IMR-90 (cell line): ENCODE results near the gene MPPED1. TPM values are rescaled to one million over a fixed set of nuclear protein-coding genes. Genes with fewer than 3 reads are reported as not detected.

Experiments used
- ATAC-seq: fragments of 200-7000 bp; cut with Tn5 transposase; 2 replicates; pipeline ENCODE4 v1.9.1; 2020; ENCODE audit warnings: low read depth, mild to moderate bottlenecking, moderate library complexity
- BruUV-seq: library from RNA; stranded (reverse); fragments of 400-500 nt; replicated peaks from 2 replicates; lab custom pipeline; 2021; lab: Mats Ljungman, UMichigan
- CTCF ChIA-PET: fragments of 300-600 bp; formaldehyde crosslinking; extraction: SDS; loops from one replicate; lab custom pipeline; 2021; ENCODE audit warnings: antibody characterized with exemption; lab: Yijun Ruan, JAX
- POLR2A ChIA-PET: fragments of 300-600 bp; sonication (Branson Sonifier 250); formaldehyde crosslinking; loops from one replicate; lab custom pipeline; 2022; ENCODE audit warnings: antibody characterized with exemption; ENCODE audit not compliant: unreplicated experiment; lab: Charles Lee
- DNase-seq: peaks from one replicate; pipeline ENCODE4 v3.0.0; 2013
- H2AFZ ChIP-seq: replicated peaks from 2 replicates; pipeline ENCODE3; 2013; ENCODE audit warnings: low read length, mild to moderate bottlenecking; ENCODE audit not compliant: poor library complexity
- H2AK5ac ChIP-seq: 2 replicates; pipeline ENCODE4 v1.6.1; 2013; ENCODE audit warnings: low read depth, low read length, inconsistent platforms
- H2AK9ac ChIP-seq: replicated peaks from 2 replicates; pipeline ENCODE3; 2013; ENCODE audit warnings: mild to moderate bottlenecking, low read depth, low read length, moderate library complexity; ENCODE audit not compliant: poor library complexity
- H2BK120ac ChIP-seq: 2 replicates; pipeline ENCODE4 v1.6.1; 2013; ENCODE audit warnings: low read depth, low read length, inconsistent platforms
- H2BK15ac ChIP-seq: 3 replicates; pipeline ENCODE4 v1.6.1; 2013; ENCODE audit warnings: low read depth, low read length, inconsistent platforms
- H2BK20ac ChIP-seq: 2 replicates; pipeline ENCODE4 v1.6.1; 2013; ENCODE audit warnings: low read depth, mild to moderate bottlenecking, inconsistent platforms, low read length, moderate library complexity
- H2BK5ac ChIP-seq: 2 replicates; pipeline ENCODE4 v1.6.1; 2013; ENCODE audit warnings: mild to moderate bottlenecking, low read depth, low read length, inconsistent platforms; ENCODE audit not compliant: poor library complexity, severe bottlenecking
- H3K14ac ChIP-seq: replicated peaks from 2 replicates; pipeline ENCODE4 v1.6.1; 2013; ENCODE audit warnings: low read depth, low read length, inconsistent platforms
- H3K18ac ChIP-seq: 2 replicates; pipeline ENCODE4 v1.6.1; 2013; ENCODE audit warnings: low read depth, low read length, control low read depth
- H3K23ac ChIP-seq: 2 replicates; pipeline ENCODE4 v1.6.1; 2013; ENCODE audit warnings: low read depth, low read length, inconsistent platforms
- H3K27ac ChIP-seq: 2 replicates; pipeline ENCODE4 v1.5.1; 2013; ENCODE audit warnings: mild to moderate bottlenecking, control low read depth, low read length; ENCODE audit not compliant: insufficient read depth
- H3K27me3 ChIP-seq: 2 replicates; pipeline ENCODE4 v1.6.1; 2013; ENCODE audit warnings: low read length; ENCODE audit not compliant: control insufficient read depth, insufficient read depth
- H3K36me3 ChIP-seq: 2 replicates; pipeline ENCODE4 v1.6.1; 2013; ENCODE audit warnings: low read length, mixed read lengths; ENCODE audit not compliant: control insufficient read depth, insufficient read depth
- H3K4ac ChIP-seq: 2 replicates; pipeline ENCODE4 v1.6.1; 2013; ENCODE audit warnings: low read depth, low read length, inconsistent platforms
- H3K4me1 ChIP-seq: 2 replicates; pipeline ENCODE4 v1.6.1; 2013; ENCODE audit warnings: low read length, mixed read lengths; ENCODE audit not compliant: control insufficient read depth, insufficient read depth
- H3K4me2 ChIP-seq: 2 replicates; pipeline ENCODE4 v1.6.1; 2013; ENCODE audit warnings: low read depth, mild to moderate bottlenecking, control low read depth, low read length, moderate library complexity
- H3K4me3 ChIP-seq: 2 replicates; pipeline ENCODE4 v1.5.1; 2013; ENCODE audit warnings: low read depth, mild to moderate bottlenecking, control low read depth, low read length, moderate library complexity; ENCODE audit not compliant: insufficient read depth
- H3K56ac ChIP-seq: 2 replicates; pipeline ENCODE4 v1.6.1; 2013; ENCODE audit warnings: low read length, inconsistent platforms; ENCODE audit not compliant: insufficient read depth; ENCODE audit errors: extremely low read depth
- H3K79me1 ChIP-seq, 2 experiments: 2 replicates each; pipeline ENCODE4 v1.6.1; 2013; ENCODE audit warnings: low read length in 2 of 2, inconsistent platforms in 1 of 2, low read depth in 1 of 2
- H3K9ac ChIP-seq: 2 replicates; pipeline ENCODE4 v1.6.1; 2013; ENCODE audit warnings: low read depth, low read length, control low read depth
- H3K9me1 ChIP-seq: 2 replicates; pipeline ENCODE4 v1.6.1; 2013; ENCODE audit warnings: low read length, inconsistent platforms; ENCODE audit not compliant: insufficient read depth
- H3K9me3 ChIP-seq: 2 replicates; pipeline ENCODE4 v1.6.1; 2013; ENCODE audit warnings: low read length; ENCODE audit not compliant: control insufficient read depth, insufficient read depth
- H4K20me1 ChIP-seq: 2 replicates; pipeline ENCODE4 v1.6.1; 2013; ENCODE audit warnings: low read length, inconsistent platforms; ENCODE audit not compliant: insufficient read depth
- H4K5ac ChIP-seq: 2 replicates; pipeline ENCODE4 v1.6.1; 2013; ENCODE audit warnings: mild to moderate bottlenecking, low read depth, low read length, control low read depth
- H4K8ac ChIP-seq, 2 experiments: 2 replicates each; pipeline ENCODE4 v1.6.1; 2013; ENCODE audit warnings: low read depth in 2 of 2, low read length in 2 of 2, control low read depth in 1 of 2, inconsistent platforms in 1 of 2
- H4K91ac ChIP-seq: 2 replicates; pipeline ENCODE4 v1.6.1; 2013; ENCODE audit warnings: low read depth, low read length, inconsistent platforms; ENCODE audit not compliant: insufficient read depth
- BHLHE40 ChIP-seq: fragments of 150-350 bp; IDR thresholded peaks from 2 replicates; pipeline ENCODE4 v1.6.1; 2016; ENCODE audit warnings: mild to moderate bottlenecking, low read depth, low read length
- CEBPB ChIP-seq: IDR thresholded peaks from 2 replicates; pipeline ENCODE4 v1.6.1; 2012; ENCODE audit warnings: low read depth, low read length, improper control_type of control experiment
- CHD1 ChIP-seq: IDR thresholded peaks from 2 replicates; pipeline ENCODE4 v1.6.1; 2012; ENCODE audit warnings: low read depth, low read length, improper control_type of control experiment
- CTCF ChIP-seq: conservative IDR thresholded peaks from 2 replicates; pipeline ENCODE4 v1.5.1; 2012; ENCODE audit warnings: mild to moderate bottlenecking, low read depth, low read length, improper control_type of control experiment
- ELK1 ChIP-seq: fragments of 150-350 bp; IDR thresholded peaks from 2 replicates; pipeline ENCODE4 v1.6.1; 2016; ENCODE audit warnings: low read depth, mild to moderate bottlenecking, low read length, moderate library complexity, borderline replicate concordance
- FOS ChIP-seq: fragments of 150-350 bp; IDR thresholded peaks from 2 replicates; pipeline ENCODE4 v1.6.1; 2016; ENCODE audit warnings: low read depth, low read length
- MAFK ChIP-seq: IDR thresholded peaks from 2 replicates; pipeline ENCODE4 v1.6.1; 2012; ENCODE audit warnings: low read depth, low read length, improper control_type of control experiment
- MAZ ChIP-seq: IDR thresholded peaks from 2 replicates; pipeline ENCODE4 v1.6.1; 2012; ENCODE audit warnings: low read depth, mild to moderate bottlenecking, low read length, improper control_type of control experiment, moderate library complexity, borderline replicate concordance
- MXI1 ChIP-seq: IDR thresholded peaks from 2 replicates; pipeline ENCODE4 v1.6.1; 2012; ENCODE audit warnings: low read depth, mild to moderate bottlenecking, low read length, moderate library complexity, borderline replicate concordance
- NFE2L2 ChIP-seq: fragments of 150-350 bp; IDR thresholded peaks from 2 replicates; pipeline ENCODE4 v1.6.1; 2016; ENCODE audit warnings: low read depth, mild to moderate bottlenecking, low read length
- POLR2A ChIP-seq: IDR thresholded peaks from 2 replicates; pipeline ENCODE4 v1.6.1; 2012; ENCODE audit warnings: mild to moderate bottlenecking, low read depth, low read length
- RAD21 ChIP-seq: IDR thresholded peaks from 2 replicates; pipeline ENCODE4 v1.6.1; 2012; ENCODE audit warnings: low read length, improper control_type of control experiment
- RCOR1 ChIP-seq: IDR thresholded peaks from 2 replicates; pipeline ENCODE4 v1.6.1; 2012; ENCODE audit warnings: mild to moderate bottlenecking, low read length, improper control_type of control experiment; ENCODE audit not compliant: insufficient replicate concordance
- RFX5 ChIP-seq: IDR thresholded peaks from 2 replicates; pipeline ENCODE4 v1.8.0; 2012; ENCODE audit warnings: low read depth, mild to moderate bottlenecking, low read length, moderate library complexity
- SMC3 ChIP-seq: fragments of 150-350 bp; IDR thresholded peaks from 2 replicates; pipeline ENCODE4 v1.6.1; 2016; ENCODE audit warnings: low read depth, mild to moderate bottlenecking, antibody characterized with exemption, low read length, moderate library complexity
- USF2 ChIP-seq: fragments of 150-350 bp; IDR thresholded peaks from 2 replicates; pipeline ENCODE4 v1.6.1; 2017; ENCODE audit warnings: mild to moderate bottlenecking, antibody characterized with exemption, low read length, low read depth
- WGBS, 2 experiments: methylation state at CpG; one replicate each; pipeline versions ENCODE4 v1.1.5 to v1.1.7; 2013; ENCODE audit warnings: missing lambda C conversion rate in 2 of 2; ENCODE audit not compliant: insufficient read length in 1 of 2; ENCODE audit errors: extremely low coverage in 2 of 2; 5-methylcytosine and 5-hydroxymethylcytosine counted together
- dilution Hi-C: fragments of 300-500 bp; cut with HindIII; formaldehyde crosslinking; loops from one replicate; pipeline ENCODE4 v1.14.3; 2018; ENCODE audit warnings: low sequenced_read_pairs; ENCODE audit not compliant: unreplicated experiment
- in situ Hi-C: fragments of 300-500 bp; cut with MboI; formaldehyde crosslinking; loops from 3 replicates; pipeline ENCODE4 v1.14.3; 2019; ENCODE audit warnings: low sequenced_read_pairs, inconsistent platforms, mixed read lengths
- intact Hi-C: fragments of 100-400 bp; cut with micrococcal nuclease; formaldehyde crosslinking; loops from 2 replicates; pipeline ENCODE4 v1.10.0; 2022
- polyA plus RNA-seq, 3 experiments: library from polyadenylated mRNA; depleted of rRNA; stranded (reverse); fragments of >200 nt; gene quantifications; 2 replicates each; pipeline ENCODE4 v1.2.3, GENCODE V29; 2012; ENCODE audit warnings: low replicate concordance in 1 of 3
- total RNA-seq: library from RNA; depleted of rRNA; stranded (reverse); fragments of >200 nt; gene quantifications from 2 replicates; pipeline ENCODE4 v1.2.3, GENCODE V29; 2012

The MPPED1 gene
- total and polyA plus RNA-seq, 2 of the 4 experiments (the other 2 are of a cell fraction): not detected

GRCh38 chr22:43482318-43482625 lies 70.5 kb downstream of the MPPED1 start:
- no peak overlapping the region for H4K5ac ChIP-seq
- H2BK120ac ChIP-seq: no peak overlapping the region
- H2BK5ac ChIP-seq: no peak overlapping the region
- H2BK20ac ChIP-seq: no peak overlapping the region
- H2AK9ac ChIP-seq: no peak overlapping the region
- no peak overlapping the region for H4K91ac ChIP-seq
- H4K8ac ChIP-seq: no peak overlapping the region
- ATAC-seq (no peak), DNase-seq (no peak)
- H3K9me1 ChIP-seq: no peaks in the 10 kb centered on the region
- H3K18ac ChIP-seq: no peak overlapping the region
- H2AFZ ChIP-seq: no peak overlapping the region
- H3K27me3 ChIP-seq: peaks cover 2% of the 10 kb centered on the region; the same call in 1 of the 2 replicates
- whole genome bisulfite sequencing, 2 experiments: no CpG with 5 or more reads among the region's 8 CpGs
- intact Hi-C loops: no loop called here
- no peak overlapping the region for H3K27ac ChIP-seq
- H3K79me1 ChIP-seq: no peaks in the 10 kb centered on the region
- H3K4ac ChIP-seq: no peak overlapping the region
- no peak overlapping the region for H3K56ac ChIP-seq
- dilution Hi-C loops: no loop called here
- H2AK5ac ChIP-seq: no peak overlapping the region
- no peaks in the 10 kb centered on the region for H3K36me3 ChIP-seq
- no peaks in the 10 kb centered on the region for H3K4me1 ChIP-seq
- no peak overlapping the region for H2BK15ac ChIP-seq
- no peak overlapping the region for H3K4me2 ChIP-seq
- H3K9me3 ChIP-seq: no peaks in the 10 kb centered on the region
- in situ Hi-C loops: no loop called here
- ChIA-PET CTCF (no interaction called here), POLR2A (no interaction called here)
- H3K14ac ChIP-seq: no peak overlapping the region
- H3K4me3 ChIP-seq: no peak overlapping the region
- TF ChIP-seq MAFK: no peak
- TF ChIP-seq CEBPB: no peak
- no peak for TF ChIP-seq RAD21
- no peak for TF ChIP-seq FOS
- no peak for TF ChIP-seq BHLHE40
- no peak for TF ChIP-seq MXI1
- no peak for TF ChIP-seq SMC3
- no peak for TF ChIP-seq USF2
- no peak for TF ChIP-seq CHD1
- no peak for TF ChIP-seq NFE2L2
- no peak for TF ChIP-seq ELK1
- no peak for TF ChIP-seq RFX5
- TF ChIP-seq RCOR1: no peak
- TF ChIP-seq CTCF: no peak
- no peak for TF ChIP-seq POLR2A
- TF ChIP-seq MAZ: no peak
- H3K9ac ChIP-seq: no peak overlapping the region
- H3K23ac ChIP-seq: no peak overlapping the region
- BruUV-seq: no TSS peak
- H4K20me1 ChIP-seq: no peaks in the 10 kb centered on the region
